Loucy (cell line): ENCODE results near the gene ECSCR.

Experiments
- H2AFZ ChIP-seq: fragments of 200-600 bp; sonication (generic); 2 replicates; pipeline ENCODE4 v1.6.0; 2016; ENCODE audit warnings: antibody characterized with exemption, mild to moderate bottlenecking, low read length, moderate library complexity
- H3F3A ChIP-seq: fragments of 200-600 bp; 2 replicates; pipeline ENCODE4 v1.6.0; 2016; ENCODE audit warnings: antibody characterized with exemption, low read depth, mild to moderate bottlenecking
- H3K27me3 ChIP-seq: fragments of 200-600 bp; sonication (generic); 2 replicates; pipeline ENCODE4 v1.6.1; 2014; ENCODE audit warnings: low read length, mild to moderate bottlenecking; ENCODE audit not compliant: insufficient read depth, poor library complexity, severe bottlenecking
- H3K36me3 ChIP-seq: fragments of 200-600 bp; sonication (generic); 2 replicates; pipeline ENCODE4 v1.6.1; 2016; ENCODE audit warnings: low read length; ENCODE audit not compliant: insufficient read depth
- H3K4me1 ChIP-seq: fragments of 200-600 bp; sonication (generic); 2 replicates; pipeline ENCODE4 v1.5.1; 2014; ENCODE audit warnings: low read length, mild to moderate bottlenecking; ENCODE audit not compliant: insufficient read depth, poor library complexity, severe bottlenecking
- H3K4me2 ChIP-seq: fragments of 200-600 bp; sonication (generic); 2 replicates; pipeline ENCODE4 v1.6.0; 2014; ENCODE audit warnings: antibody characterized with exemption, low read length, low read depth, mild to moderate bottlenecking; ENCODE audit not compliant: poor library complexity, severe bottlenecking
- H3K4me3 ChIP-seq: fragments of 200-600 bp; sonication (generic); 2 replicates; pipeline ENCODE4 v1.5.1; 2014; ENCODE audit warnings: low read length, mild to moderate bottlenecking, mixed read lengths; ENCODE audit not compliant: poor library complexity, severe bottlenecking
- H3K79me2 ChIP-seq: fragments of 200-600 bp; sonication (generic); 2 replicates; pipeline ENCODE4 v1.6.1; 2014; ENCODE audit warnings: low read length; ENCODE audit not compliant: insufficient read depth
- H3K9ac ChIP-seq: fragments of 200-600 bp; sonication (generic); 2 replicates; pipeline ENCODE4 v1.6.0; 2014; ENCODE audit warnings: mild to moderate bottlenecking, low read depth, low read length, moderate library complexity; ENCODE audit not compliant: poor library complexity, severe bottlenecking
- H3K9me2 ChIP-seq: fragments of 200-600 bp; sonication (generic); replicated peaks from 2 replicates; pipeline ENCODE4 v1.6.1; 2016; ENCODE audit warnings: low read depth, low read length, mixed read lengths
- H3K9me3 ChIP-seq: fragments of 200-600 bp; sonication (generic); 2 replicates; pipeline ENCODE4 v1.6.1; 2014; ENCODE audit warnings: mild to moderate bottlenecking, antibody characterized with exemption, low read length, low read depth; ENCODE audit not compliant: insufficient read depth
- H4K20me1 ChIP-seq: fragments of 200-600 bp; sonication (generic); 2 replicates; pipeline ENCODE4 v1.6.0; 2014; ENCODE audit warnings: antibody characterized with exemption, low read length, mild to moderate bottlenecking; ENCODE audit not compliant: insufficient read depth, poor library complexity, severe bottlenecking
- CTCF ChIP-seq: fragments of 200-600 bp; sonication (generic); conservative IDR thresholded peaks from 2 replicates; pipeline ENCODE4 v1.5.1; 2014; ENCODE audit warnings: mild to moderate bottlenecking, antibody characterized with exemption, low read length
- EZH2phosphoT487 ChIP-seq: fragments of 200-600 bp; IDR thresholded peaks from 2 replicates; pipeline ENCODE4 v1.6.1; 2018; ENCODE audit warnings: antibody characterized with exemption, mild to moderate bottlenecking, moderate library complexity, borderline replicate concordance

Gene ECSCR

GRCh38 chr5:139460455-139460854 lies 2.1 kb downstream of the ECSCR start:
- TF ChIP-seq EZH2phosphoT487 = no peak
- TF ChIP-seq CTCF = no peak
- H3K9me3 ChIP-seq = no peaks in the 10 kb centered on the region
- peaks cover 25% of the 10 kb centered on the region for H3K4me1 ChIP-seq
- no peak overlapping the region for H2AFZ ChIP-seq
- no peak overlapping the region for H3K4me2 ChIP-seq
- no peaks in the 10 kb centered on the region for H4K20me1 ChIP-seq
- H3K36me3 ChIP-seq = no peaks in the 10 kb centered on the region
- no peaks in the 10 kb centered on the region for H3K9me2 ChIP-seq
- no peaks in the 10 kb centered on the region for H3K27me3 ChIP-seq
- H3K79me2 ChIP-seq = no peaks in the 10 kb centered on the region
- no peaks in the 10 kb centered on the region for H3F3A ChIP-seq
- H3K9ac ChIP-seq = no peak overlapping the region
- no peak overlapping the region for H3K4me3 ChIP-seq

GRCh38 chr5:139459451-139459934 lies 3.0 kb downstream of the ECSCR start:
- peak overlapping the region; percentile 43 for H3K9ac ChIP-seq
- H3F3A ChIP-seq = no peaks in the 10 kb centered on the region
- no peaks in the 10 kb centered on the region for H3K79me2 ChIP-seq
- no peaks in the 10 kb centered on the region for H3K27me3 ChIP-seq
- H3K36me3 ChIP-seq = no peaks in the 10 kb centered on the region
- H2AFZ ChIP-seq = peak overlapping the region; percentile 69
- peak overlapping the region; percentile 62 for H3K4me2 ChIP-seq
- no peaks in the 10 kb centered on the region for H4K20me1 ChIP-seq
- no peaks in the 10 kb centered on the region for H3K9me3 ChIP-seq
- peak overlapping the region; percentile 8 for H3K4me3 ChIP-seq
- H3K4me1 ChIP-seq = peaks cover 25% of the 10 kb centered on the region
- TF ChIP-seq EZH2phosphoT487 (no peak), CTCF (no peak)
- H3K9me2 ChIP-seq = no peaks in the 10 kb centered on the region

GRCh38 chr5:139458580-139459407 lies 3.7 kb downstream of the ECSCR start:
- no peaks in the 10 kb centered on the region for H3F3A ChIP-seq
- peak overlapping the region; percentile 43 for H3K9ac ChIP-seq
- peak overlapping the region; percentile 69 for H2AFZ ChIP-seq
- no peaks in the 10 kb centered on the region for H3K79me2 ChIP-seq
- peak overlapping the region; percentile 62 for H3K4me2 ChIP-seq
- H3K9me3 ChIP-seq = no peaks in the 10 kb centered on the region
- no peaks in the 10 kb centered on the region for H3K27me3 ChIP-seq
- TF ChIP-seq CTCF (no peak), EZH2phosphoT487 (no peak)
- no peaks in the 10 kb centered on the region for H3K36me3 ChIP-seq
- peaks cover 25% of the 10 kb centered on the region for H3K4me1 ChIP-seq
- no peaks in the 10 kb centered on the region for H3K9me2 ChIP-seq
- no peaks in the 10 kb centered on the region for H4K20me1 ChIP-seq
- H3K4me3 ChIP-seq = peak overlapping the region; percentile 8
